Loucy (cell line): ENCODE measurements around the gene RFX3.

ENCODE experiments used
- H2AFZ ChIP-seq: fragments of 200-600 bp; sonication (generic); 2 replicates; pipeline ENCODE4 v1.6.0; 2016; ENCODE audit warnings: antibody characterized with exemption, mild to moderate bottlenecking, low read length, moderate library complexity
- H3F3A ChIP-seq: fragments of 200-600 bp; 2 replicates; pipeline ENCODE4 v1.6.0; 2016; ENCODE audit warnings: antibody characterized with exemption, low read depth, mild to moderate bottlenecking
- H3K27me3 ChIP-seq: fragments of 200-600 bp; sonication (generic); 2 replicates; pipeline ENCODE4 v1.6.1; 2014; ENCODE audit warnings: low read length, mild to moderate bottlenecking; ENCODE audit not compliant: insufficient read depth, poor library complexity, severe bottlenecking
- H3K36me3 ChIP-seq: fragments of 200-600 bp; sonication (generic); 2 replicates; pipeline ENCODE4 v1.6.1; 2016; ENCODE audit warnings: low read length; ENCODE audit not compliant: insufficient read depth
- H3K4me1 ChIP-seq: fragments of 200-600 bp; sonication (generic); 2 replicates; pipeline ENCODE4 v1.5.1; 2014; ENCODE audit warnings: low read length, mild to moderate bottlenecking; ENCODE audit not compliant: insufficient read depth, poor library complexity, severe bottlenecking
- H3K4me2 ChIP-seq: fragments of 200-600 bp; sonication (generic); 2 replicates; pipeline ENCODE4 v1.6.0; 2014; ENCODE audit warnings: antibody characterized with exemption, low read length, low read depth, mild to moderate bottlenecking; ENCODE audit not compliant: poor library complexity, severe bottlenecking
- H3K4me3 ChIP-seq: fragments of 200-600 bp; sonication (generic); 2 replicates; pipeline ENCODE4 v1.5.1; 2014; ENCODE audit warnings: low read length, mild to moderate bottlenecking, mixed read lengths; ENCODE audit not compliant: poor library complexity, severe bottlenecking
- H3K79me2 ChIP-seq: fragments of 200-600 bp; sonication (generic); 2 replicates; pipeline ENCODE4 v1.6.1; 2014; ENCODE audit warnings: low read length; ENCODE audit not compliant: insufficient read depth
- H3K9ac ChIP-seq: fragments of 200-600 bp; sonication (generic); 2 replicates; pipeline ENCODE4 v1.6.0; 2014; ENCODE audit warnings: mild to moderate bottlenecking, low read depth, low read length, moderate library complexity; ENCODE audit not compliant: poor library complexity, severe bottlenecking
- H3K9me2 ChIP-seq: fragments of 200-600 bp; sonication (generic); replicated peaks from 2 replicates; pipeline ENCODE4 v1.6.1; 2016; ENCODE audit warnings: low read depth, low read length, mixed read lengths
- H3K9me3 ChIP-seq: fragments of 200-600 bp; sonication (generic); 2 replicates; pipeline ENCODE4 v1.6.1; 2014; ENCODE audit warnings: mild to moderate bottlenecking, antibody characterized with exemption, low read length, low read depth; ENCODE audit not compliant: insufficient read depth
- H4K20me1 ChIP-seq: fragments of 200-600 bp; sonication (generic); 2 replicates; pipeline ENCODE4 v1.6.0; 2014; ENCODE audit warnings: antibody characterized with exemption, low read length, mild to moderate bottlenecking; ENCODE audit not compliant: insufficient read depth, poor library complexity, severe bottlenecking
- EZH2phosphoT487 ChIP-seq: fragments of 200-600 bp; IDR thresholded peaks from 2 replicates; pipeline ENCODE4 v1.6.1; 2018; ENCODE audit warnings: antibody characterized with exemption, mild to moderate bottlenecking, moderate library complexity, borderline replicate concordance
- TF ChIP-seq, protein P1 (sequence below): fragments of 200-600 bp; sonication (generic); conservative IDR thresholded peaks from 2 replicates; pipeline ENCODE4 v1.5.1; 2014; ENCODE audit warnings: mild to moderate bottlenecking, antibody characterized with exemption, low read length

The RFX3 gene

DNA sequence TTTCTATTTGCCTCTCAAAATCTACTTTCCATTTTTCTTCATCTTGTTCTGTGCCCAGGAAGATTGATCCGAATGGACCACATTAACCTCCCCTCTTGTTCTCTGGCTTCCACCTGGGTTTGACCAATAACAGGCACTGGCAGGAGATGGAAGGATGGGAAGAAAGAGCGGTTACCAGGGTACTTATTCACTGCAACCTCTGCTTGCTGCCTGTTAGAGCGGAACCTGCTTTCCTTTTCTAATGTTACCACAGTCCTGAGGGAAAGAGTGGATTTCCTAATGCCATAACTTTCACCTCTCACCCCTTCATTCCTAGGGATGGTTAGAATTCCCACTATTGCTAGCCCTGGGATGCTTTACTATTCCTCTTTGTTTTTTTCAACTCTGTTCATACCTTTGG, 262.1 kb downstream of the RFX3 start:
- Histone ChIP-seq H2AFZ (no peak overlapping the region), H3F3A (no peaks in the 10 kb centered on the region), H3K9ac (no peak overlapping the region), H3K4me1 (no peaks in the 10 kb centered on the region), H3K79me2 (no peaks in the 10 kb centered on the region), H3K36me3 (no peaks in the 10 kb centered on the region), H3K4me3 (no peak overlapping the region), H4K20me1 (no peaks in the 10 kb centered on the region), H3K9me3 (no peaks in the 10 kb centered on the region), H3K27me3 (no peaks in the 10 kb centered on the region), H3K4me2 (no peak overlapping the region), H3K9me2 (no peaks in the 10 kb centered on the region)
- TF ChIP-seq EZH2phosphoT487, result no peak
- TF ChIP-seq, protein P1, sequence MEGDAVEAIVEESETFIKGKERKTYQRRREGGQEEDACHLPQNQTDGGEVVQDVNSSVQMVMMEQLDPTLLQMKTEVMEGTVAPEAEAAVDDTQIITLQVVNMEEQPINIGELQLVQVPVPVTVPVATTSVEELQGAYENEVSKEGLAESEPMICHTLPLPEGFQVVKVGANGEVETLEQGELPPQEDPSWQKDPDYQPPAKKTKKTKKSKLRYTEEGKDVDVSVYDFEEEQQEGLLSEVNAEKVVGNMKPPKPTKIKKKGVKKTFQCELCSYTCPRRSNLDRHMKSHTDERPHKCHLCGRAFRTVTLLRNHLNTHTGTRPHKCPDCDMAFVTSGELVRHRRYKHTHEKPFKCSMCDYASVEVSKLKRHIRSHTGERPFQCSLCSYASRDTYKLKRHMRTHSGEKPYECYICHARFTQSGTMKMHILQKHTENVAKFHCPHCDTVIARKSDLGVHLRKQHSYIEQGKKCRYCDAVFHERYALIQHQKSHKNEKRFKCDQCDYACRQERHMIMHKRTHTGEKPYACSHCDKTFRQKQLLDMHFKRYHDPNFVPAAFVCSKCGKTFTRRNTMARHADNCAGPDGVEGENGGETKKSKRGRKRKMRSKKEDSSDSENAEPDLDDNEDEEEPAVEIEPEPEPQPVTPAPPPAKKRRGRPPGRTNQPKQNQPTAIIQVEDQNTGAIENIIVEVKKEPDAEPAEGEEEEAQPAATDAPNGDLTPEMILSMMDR, result no peak

DNA sequence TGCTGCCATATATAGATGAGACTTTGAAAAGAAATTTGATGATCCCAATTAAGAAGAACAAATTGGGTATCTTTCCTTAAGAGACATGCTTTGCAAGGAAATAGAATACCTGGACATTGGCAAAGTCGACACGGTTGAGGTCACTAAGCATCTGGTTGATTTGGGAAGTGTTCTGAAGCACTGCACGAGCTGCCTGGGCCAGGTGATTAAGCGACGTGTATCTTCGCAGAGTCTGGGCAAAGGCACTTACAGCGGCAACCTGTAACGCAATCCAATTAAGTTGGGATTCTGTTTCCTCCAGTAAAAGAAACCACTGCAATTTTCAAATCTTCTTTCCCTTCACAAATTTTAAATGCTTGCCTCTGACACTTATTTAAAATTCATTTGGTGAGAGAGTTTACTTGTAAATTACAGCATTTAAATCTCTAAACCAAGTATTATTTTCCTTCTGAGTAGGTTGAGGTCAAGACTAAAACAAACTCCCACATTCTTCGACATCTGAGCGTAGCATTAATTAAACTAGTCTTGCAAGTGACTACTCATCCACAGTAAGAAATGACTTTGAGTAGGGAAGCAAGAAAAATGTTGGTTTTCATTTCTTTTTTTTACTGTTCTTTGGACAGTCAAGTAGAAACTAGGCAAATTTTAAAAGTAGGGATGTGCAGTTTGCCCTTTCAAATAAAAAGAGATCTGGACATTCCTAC, 262.8 kb downstream of the RFX3 start:
- no peaks in the 10 kb centered on the region for H3K9me3 ChIP-seq
- no peak overlapping the region for H3K4me3 ChIP-seq
- no peaks in the 10 kb centered on the region for H3K9me2 ChIP-seq
- H3K36me3 ChIP-seq, result no peaks in the 10 kb centered on the region
- H3K27me3 ChIP-seq, result no peaks in the 10 kb centered on the region
- H3F3A ChIP-seq, result no peaks in the 10 kb centered on the region
- no peaks in the 10 kb centered on the region for H4K20me1 ChIP-seq
- no peak overlapping the region for H3K4me2 ChIP-seq
- no peaks in the 10 kb centered on the region for H3K4me1 ChIP-seq
- TF ChIP-seq, protein P1, result no peak
- TF ChIP-seq EZH2phosphoT487, result no peak
- no peaks in the 10 kb centered on the region for H3K79me2 ChIP-seq
- no peak overlapping the region for H2AFZ ChIP-seq
- H3K9ac ChIP-seq, result no peak overlapping the region

DNA sequence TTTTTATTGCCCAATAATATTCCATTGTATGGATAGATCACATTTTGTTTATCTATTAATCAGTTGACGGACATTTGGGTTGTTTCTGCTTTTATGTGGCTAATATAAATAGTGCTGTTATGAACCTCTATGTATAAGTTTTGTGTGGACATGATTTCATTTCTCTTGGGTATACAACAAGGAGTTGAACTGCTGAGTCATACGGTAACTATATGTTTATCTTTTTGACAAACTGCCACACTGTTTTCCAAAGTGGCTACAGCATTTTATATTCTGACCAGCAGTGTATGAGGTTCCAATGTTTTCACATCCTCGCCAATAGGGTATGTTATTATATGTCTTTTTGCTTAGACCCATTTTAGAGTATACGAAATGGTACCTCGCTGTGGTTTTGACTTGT, 264.3 kb downstream of the RFX3 start:
- H2AFZ ChIP-seq, result no peak overlapping the region
- no peaks in the 10 kb centered on the region for H4K20me1 ChIP-seq
- H3K27me3 ChIP-seq, result no peaks in the 10 kb centered on the region
- H3K4me1 ChIP-seq, result no peaks in the 10 kb centered on the region
- no peaks in the 10 kb centered on the region for H3F3A ChIP-seq
- peaks cover 5% of the 10 kb centered on the region; the same call in 1 of the 2 replicates for H3K36me3 ChIP-seq
- no peak overlapping the region for H3K4me3 ChIP-seq
- no peak overlapping the region for H3K4me2 ChIP-seq
- H3K9me2 ChIP-seq, result no peaks in the 10 kb centered on the region
- TF ChIP-seq, protein P1, result no peak
- TF ChIP-seq EZH2phosphoT487, result no peak
- no peak overlapping the region for H3K9ac ChIP-seq
- no peaks in the 10 kb centered on the region for H3K79me2 ChIP-seq
- no peaks in the 10 kb centered on the region for H3K9me3 ChIP-seq
